HG03469 (cell line): Measurements from ENCODE around the gene COQ8B.
"Not testable (repeated sequence)": the region's sequence is repeated elsewhere in the genome, so short reads cannot be mapped to it uniquely, and the experiment has no call there.

Experiments
- ATAC-seq: cut with Tn5 transposase; IDR thresholded peaks from one replicate; pipeline ENCODE4 v1.9.1; 2021; ENCODE audit warnings: mild to moderate bottlenecking, moderate library complexity, moderate number of reproducible peaks; ENCODE audit not compliant: unreplicated experiment

The COQ8B gene

GRCh38 chr19:40742886-40743285 is 26.2 kb upstream of the COQ8B start:
- ATAC-seq = no peak

DNA sequence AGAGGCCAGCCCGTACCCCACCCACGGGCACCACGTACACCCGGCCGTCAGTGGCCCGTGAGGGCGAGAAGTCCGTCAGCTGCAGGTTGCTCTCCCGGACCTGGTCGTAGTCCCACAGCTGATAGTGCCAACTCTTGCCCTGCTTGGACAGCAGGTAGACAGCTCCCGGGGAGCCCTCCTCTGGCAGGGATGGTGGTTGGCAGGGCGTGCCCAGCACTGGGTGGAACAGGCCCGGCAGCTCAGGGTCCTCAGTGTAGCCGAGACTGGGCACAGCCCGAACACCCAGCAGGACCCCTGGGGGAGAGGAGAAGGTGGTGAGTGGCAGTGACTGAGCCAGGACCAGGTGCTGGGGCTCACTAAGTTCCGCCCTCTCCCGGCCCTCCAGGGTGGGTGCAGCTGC is 25.8 kb upstream of the COQ8B start:
- ATAC-seq = no peak

GRCh38 chr19:40741527-40742390 is 25.1 kb upstream of the COQ8B start:
- no peak for ATAC-seq

- ATAC-seq = no peak
These were observed 24.1 kb upstream of the COQ8B start for GRCh38 chr19:40740747-40741146.

DNA sequence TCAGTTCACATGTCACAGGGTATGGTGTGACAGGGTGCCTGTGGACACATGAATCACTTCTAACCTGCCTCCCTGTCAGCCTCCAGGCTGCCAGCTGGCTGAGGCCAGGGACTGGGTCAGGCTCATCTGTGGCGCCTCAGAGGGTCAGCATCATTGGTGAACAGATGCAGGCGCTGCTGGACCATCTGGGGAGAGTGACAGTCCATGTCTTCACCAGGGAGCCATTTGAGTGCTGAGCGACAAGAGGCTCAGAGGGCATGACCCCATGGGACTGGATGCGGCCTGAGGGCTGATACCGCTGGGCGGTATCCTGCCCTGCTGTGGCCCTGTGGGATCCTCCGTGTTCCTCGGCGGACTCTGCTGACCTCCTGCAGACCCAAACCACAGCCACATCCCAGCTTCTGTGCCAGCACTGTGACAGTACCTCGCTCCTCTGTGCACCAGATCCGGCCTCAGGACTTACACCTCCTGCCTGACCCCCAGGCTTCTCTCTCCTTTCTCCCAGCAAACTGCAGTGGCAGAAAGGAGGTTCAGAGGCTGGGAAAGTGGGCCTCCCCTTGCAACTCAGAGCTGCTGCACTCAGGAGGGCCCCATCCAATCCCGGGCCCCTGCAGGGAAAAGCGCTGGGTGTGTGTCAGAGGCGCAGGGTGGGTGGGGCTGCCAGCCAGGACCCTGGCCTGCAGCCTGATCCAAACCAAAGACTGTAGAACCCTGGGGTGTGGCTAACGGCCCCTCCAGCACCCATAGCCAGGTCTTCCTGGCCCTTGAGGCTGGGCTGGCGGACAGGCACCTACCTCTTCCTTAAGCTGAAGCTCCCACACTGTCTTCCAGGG is 23.4 kb upstream of the COQ8B start:
- no peak for ATAC-seq

- no peak for ATAC-seq
These were observed 22.5 kb upstream of the COQ8B start for GRCh38 chr19:40739030-40739839.

GRCh38 chr19:40737102-40737644 is 20.5 kb upstream of the COQ8B start:
- no peak for ATAC-seq

DNA sequence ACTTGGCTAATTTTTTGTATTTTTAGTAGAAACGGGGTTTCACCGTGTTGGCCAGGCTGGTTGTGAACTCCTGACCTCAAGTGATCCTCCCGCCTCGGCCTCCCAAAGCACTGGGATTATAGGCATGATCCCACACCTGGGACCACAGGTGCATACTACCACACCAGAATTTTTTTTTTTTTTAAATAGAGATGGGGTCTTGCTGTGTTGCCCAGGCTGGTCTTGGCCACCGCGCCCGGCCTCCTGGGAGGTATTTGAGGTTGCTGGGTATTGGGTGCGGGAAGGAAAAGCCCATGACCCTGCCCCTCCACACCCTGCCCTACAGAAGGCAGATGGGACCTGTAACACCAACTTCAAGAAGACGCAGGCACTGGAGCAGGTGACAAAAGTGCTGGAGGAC is 20.0 kb upstream of the COQ8B start:
- ATAC-seq = no peak

- no peak for ATAC-seq
These were observed 18.5 kb upstream of the COQ8B start for GRCh38 chr19:40735013-40735771.

- ATAC-seq = no peak
These were observed 16.5 kb upstream of the COQ8B start for GRCh38 chr19:40733149-40733548.

DNA sequence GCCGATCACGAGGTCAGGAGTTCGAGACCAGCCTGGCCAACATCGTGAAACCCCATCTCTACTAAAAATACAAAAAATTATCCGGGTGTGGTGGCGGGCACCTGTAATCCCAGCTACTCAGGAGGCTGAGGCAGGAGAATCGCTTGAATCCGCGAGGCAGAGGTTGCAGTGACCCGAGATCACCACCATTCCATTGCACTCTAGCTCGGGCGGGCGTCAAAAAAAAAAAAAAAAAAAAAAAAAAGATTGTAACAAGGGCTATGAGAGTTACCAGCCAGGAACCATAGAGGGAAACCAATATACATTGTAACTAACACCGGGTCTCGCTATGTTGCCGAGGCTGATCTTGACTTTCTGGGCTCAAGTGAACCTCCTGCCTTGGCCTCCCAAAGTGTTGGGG is 15.6 kb upstream of the COQ8B start:
- ATAC-seq = not testable (repeated sequence)

GRCh38 chr19:40730065-40730464 is 13.4 kb upstream of the COQ8B start:
- ATAC-seq = not testable (repeated sequence)

DNA sequence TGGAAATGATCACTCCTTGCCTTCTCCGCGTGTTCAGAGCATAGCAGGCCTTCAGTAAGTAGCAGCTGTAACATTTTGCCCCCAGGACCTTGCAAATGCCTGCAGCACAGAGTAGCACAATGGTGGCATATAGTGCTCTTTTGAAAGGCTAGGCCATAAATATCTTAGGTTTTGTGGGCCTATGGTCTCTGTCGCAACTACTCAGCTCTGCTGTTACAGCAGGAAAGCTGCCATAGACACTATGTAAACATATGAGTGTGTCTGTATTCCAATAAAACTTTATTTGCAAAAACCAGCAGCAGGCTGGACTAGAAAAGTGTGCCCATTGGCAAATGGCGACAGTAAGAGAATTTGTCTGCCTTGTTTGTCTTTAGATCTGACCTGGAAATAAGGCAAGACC is 9.6 kb upstream of the COQ8B start:
- ATAC-seq = no peak

GRCh38 chr19:40724855-40725254 is 8.2 kb upstream of the COQ8B start:
- no peak for ATAC-seq

GRCh38 chr19:40724315-40724714 is 7.6 kb upstream of the COQ8B start:
- ATAC-seq = no peak

DNA sequence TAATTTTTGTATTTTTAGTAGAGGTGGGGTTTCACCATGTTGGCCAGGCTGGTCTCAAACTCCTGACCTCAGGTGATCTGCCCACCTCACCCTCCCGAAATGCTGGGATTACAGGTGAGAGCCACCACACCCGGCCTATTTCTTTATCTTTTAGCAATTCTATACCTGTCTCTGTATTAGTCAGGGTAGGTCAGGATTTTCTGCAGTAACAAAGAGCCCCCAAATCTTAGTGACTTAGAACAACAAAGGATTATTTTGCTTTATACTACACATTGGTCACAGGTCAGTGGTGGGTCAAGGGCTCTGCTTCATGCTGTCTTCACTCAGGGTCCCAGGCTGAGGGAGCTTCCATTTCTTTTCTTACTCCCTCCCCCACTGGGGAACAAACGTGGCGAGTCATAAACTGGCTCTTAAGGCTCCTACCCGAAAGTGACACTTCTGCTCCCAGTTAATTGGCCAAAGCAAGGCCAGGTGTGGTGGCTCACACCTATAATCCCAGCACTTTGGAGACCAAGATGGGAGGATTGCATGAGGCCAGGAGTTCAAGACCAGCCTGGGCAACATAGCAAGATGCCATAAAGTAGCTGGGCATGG is 7.1 kb upstream of the COQ8B start:
- no peak for ATAC-seq

DNA sequence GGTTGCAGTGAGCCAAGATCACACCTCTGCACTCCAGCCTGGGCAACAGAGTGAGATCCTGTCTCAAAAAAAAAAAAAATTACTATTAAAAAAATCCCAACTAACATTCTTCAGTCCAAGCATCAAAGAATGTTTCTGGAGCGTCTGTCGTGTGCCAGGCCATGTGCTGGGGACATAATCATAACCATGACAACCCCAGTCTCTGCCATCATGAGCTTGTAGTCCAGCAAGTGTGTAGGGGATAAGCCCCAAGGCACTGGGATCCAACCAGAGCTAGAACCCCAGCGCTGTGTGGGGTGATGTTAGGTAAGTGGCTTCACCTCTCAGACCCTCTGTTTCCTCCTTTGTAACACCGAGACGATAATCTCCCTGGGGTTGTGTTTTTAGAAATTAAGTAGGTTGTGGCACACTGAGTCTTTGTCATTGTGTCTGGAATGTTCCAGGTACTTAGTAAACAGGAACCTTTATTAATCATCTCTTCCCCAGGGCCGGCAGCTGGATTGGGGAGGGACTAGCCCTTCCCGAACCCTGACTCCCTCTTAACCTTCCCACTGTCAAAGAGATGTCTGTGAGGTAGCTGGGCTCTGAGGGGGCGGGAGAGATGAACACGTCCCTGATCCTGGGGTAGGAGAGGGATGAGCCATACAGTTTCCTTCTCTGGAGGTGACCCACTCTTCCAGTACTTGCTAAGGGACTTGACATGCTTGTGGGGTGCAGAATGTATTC is 5.4 kb upstream of the COQ8B start:
- ATAC-seq = no peak

DNA sequence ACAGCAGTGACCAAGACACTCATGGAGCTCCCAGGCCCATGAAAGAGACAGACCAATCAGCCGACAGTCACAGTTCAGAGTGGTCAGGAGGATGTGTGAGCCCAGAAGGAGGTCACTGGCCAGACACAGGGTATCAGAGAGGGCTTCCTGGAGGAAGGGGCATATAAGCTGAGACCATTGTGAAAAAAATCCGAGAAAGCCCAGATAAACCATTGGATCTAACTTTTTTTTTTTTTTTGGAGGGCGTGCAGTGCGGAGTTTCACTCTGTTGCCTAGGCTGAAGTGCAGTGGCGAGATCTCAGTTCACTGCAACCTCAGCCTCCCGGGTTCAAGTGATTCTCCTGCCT is 4.4 kb upstream of the COQ8B start:
- no peak for ATAC-seq

DNA sequence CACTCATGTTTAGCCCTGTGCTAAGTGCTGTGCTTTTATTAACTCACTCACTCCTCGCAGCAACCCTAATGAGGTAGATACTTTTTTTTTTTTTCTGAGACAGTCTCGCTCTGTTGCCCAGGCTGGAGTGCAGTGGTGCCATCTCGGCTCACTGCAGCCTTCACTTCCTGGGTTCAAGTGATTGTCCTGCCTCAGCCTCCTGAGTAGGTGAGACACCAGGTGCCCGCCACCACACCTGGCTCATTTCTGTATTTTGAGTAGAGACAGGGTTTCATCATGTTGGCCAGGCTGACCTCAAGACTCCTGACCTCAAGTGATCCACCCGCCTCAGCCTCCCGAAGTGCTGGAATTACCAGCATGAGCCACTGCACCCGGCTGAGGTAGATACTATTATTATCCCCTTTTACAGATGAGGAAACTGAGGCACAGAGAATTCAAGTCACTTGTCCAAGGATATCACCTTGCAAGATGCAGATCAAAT is 2.8 kb upstream of the COQ8B start:
- ATAC-seq = no peak
